CD4-positive, alpha-beta T cell treated with Interleukin-10 for 1 hour (primary cell): ENCODE measurements around the gene YWHAG.
"Not testable (repeated sequence)": the region's sequence is repeated elsewhere in the genome, so short reads cannot be mapped to it uniquely, and the experiment has no call there.

ENCODE experiments used
- DNase-seq: peaks from one replicate; pipeline ENCODE4 v3.0.0-alpha.2; 2020

YWHAG gene

GRCh38 chr7:76346097-76346496 is 12.7 kb downstream of the YWHAG start:
- no peak for DNase-seq

- no peak for DNase-seq
Measured at GRCh38 chr7:76343931-76344321, 14.9 kb downstream of the YWHAG start.

- DNase-seq: no peak
Measured at GRCh38 chr7:76343294-76343930, 15.4 kb downstream of the YWHAG start.

GRCh38 chr7:76342222-76342621 is 16.6 kb downstream of the YWHAG start:
- DNase-seq: no peak

GRCh38 chr7:76340617-76341131 is 18.1 kb downstream of the YWHAG start:
- DNase-seq: no peak

GRCh38 chr7:76338298-76339084 is 20.3 kb downstream of the YWHAG start:
- no peak for DNase-seq

GRCh38 chr7:76337147-76337546 is 21.6 kb downstream of the YWHAG start:
- DNase-seq: no peak

- no peak for DNase-seq
Measured at GRCh38 chr7:76336094-76336493, 22.7 kb downstream of the YWHAG start.

GRCh38 chr7:76335417-76335816 is 23.4 kb downstream of the YWHAG start:
- not testable (repeated sequence) for DNase-seq

GRCh38 chr7:76334320-76334967 is 24.3 kb downstream of the YWHAG start:
- DNase-seq: no peak

- DNase-seq: no peak
Measured at GRCh38 chr7:76333511-76334101, 25.2 kb downstream of the YWHAG start.

- no peak for DNase-seq
Measured at GRCh38 chr7:76332078-76332477, 26.7 kb downstream of the YWHAG start.

GRCh38 chr7:76330673-76331072 is 28.1 kb downstream of the YWHAG start:
- no peak for DNase-seq

- DNase-seq: no peak
Measured at GRCh38 chr7:76330261-76330660, 28.5 kb downstream of the YWHAG start.

GRCh38 chr7:76329479-76329878 is 29.3 kb downstream of the YWHAG start:
- no peak for DNase-seq

GRCh38 chr7:76328389-76328788 is 30.4 kb downstream of the YWHAG start:
- no peak for DNase-seq

GRCh38 chr7:76327610-76328009 is 31.2 kb downstream of the YWHAG start:
- DNase-seq: no peak

- DNase-seq: no peak
Measured at GRCh38 chr7:76326646-76327233, 32.1 kb downstream of the YWHAG start.

GRCh38 chr7:76325811-76326210 is 33.0 kb downstream of the YWHAG start:
- no peak for DNase-seq

- DNase-seq: no peak
Measured at GRCh38 chr7:76325092-76325491, 33.7 kb downstream of the YWHAG start.

GRCh38 chr7:76318488-76319353 is 40.1 kb downstream of the YWHAG start:
- DNase-seq: peak; percentile 78
